Smooth muscle cell (in vitro differentiated cells): ENCODE measurements around the gene USH2A. TPM values are rescaled to one million over a fixed set of nuclear protein-coding genes. Genes with fewer than 3 reads are reported as not detected.

Experiments
- DNase-seq: peaks from one replicate; lab custom pipeline; 2025; ENCODE audit not compliant: unreplicated experiment; lab: John Stamatoyannopoulos, UW
- H2AFZ ChIP-seq: fragments of 200-600 bp; sonication (generic); 2 replicates; pipeline ENCODE4 v1.6.0; 2016; ENCODE audit warnings: antibody characterized with exemption, low read depth, mild to moderate bottlenecking
- H3F3A ChIP-seq: fragments of 200-600 bp; sonication (generic); 2 replicates; pipeline ENCODE4 v1.6.0; 2017; ENCODE audit warnings: antibody characterized with exemption, low read depth
- H3K27ac ChIP-seq: fragments of 200-600 bp; sonication (generic); 2 replicates; pipeline ENCODE4 v1.5.1; 2016; ENCODE audit warnings: low read depth, mild to moderate bottlenecking
- H3K27me3 ChIP-seq: fragments of 200-600 bp; sonication (generic); 2 replicates; pipeline ENCODE4 v1.6.1; 2016; ENCODE audit warnings: low read depth, mild to moderate bottlenecking
- H3K36me3 ChIP-seq: fragments of 200-600 bp; sonication (generic); 2 replicates; pipeline ENCODE4 v1.5.1; 2016; ENCODE audit warnings: low read depth
- H3K4me1 ChIP-seq: fragments of 200-600 bp; sonication (generic); 2 replicates; pipeline ENCODE4 v1.5.1; 2016; ENCODE audit warnings: low read depth
- H3K4me2 ChIP-seq: fragments of 200-600 bp; sonication (generic); 2 replicates; pipeline ENCODE4 v1.6.0; 2016; ENCODE audit warnings: mild to moderate bottlenecking
- H3K4me3 ChIP-seq: fragments of 200-600 bp; sonication (generic); 2 replicates; pipeline ENCODE4 v1.5.1; 2016; ENCODE audit warnings: mild to moderate bottlenecking
- H3K79me2 ChIP-seq: fragments of 200-600 bp; sonication (generic); 2 replicates; pipeline ENCODE4 v1.6.0; 2016; ENCODE audit warnings: low read depth, mild to moderate bottlenecking
- H3K9ac ChIP-seq: fragments of 200-600 bp; sonication (generic); 2 replicates; pipeline ENCODE4 v1.6.0; 2016; ENCODE audit warnings: low read depth
- H3K9me3 ChIP-seq: fragments of 200-600 bp; sonication (generic); replicated peaks from 2 replicates; pipeline ENCODE4 v1.5.1; 2016; ENCODE audit warnings: low read depth
- H4K20me1 ChIP-seq: fragments of 200-600 bp; sonication (generic); 2 replicates; pipeline ENCODE4 v1.6.0; 2016; ENCODE audit warnings: low read depth
- CTCF ChIP-seq: fragments of 200-600 bp; sonication (generic); IDR thresholded peaks from 2 replicates; pipeline ENCODE4 v1.5.1; 2017; ENCODE audit warnings: borderline replicate concordance, mild to moderate bottlenecking, antibody characterized with exemption; ENCODE audit not compliant: insufficient read depth, poor library complexity, severe bottlenecking
- WGBS: methylation state at CpG from one replicate; pipeline ENCODE4 v1.1.7; 2016; ENCODE audit warnings: low lambda C conversion rate; 5-methylcytosine and 5-hydroxymethylcytosine counted together
- polyA plus RNA-seq: library from polyadenylated mRNA; unstranded; fragments of >200 nt; fragmentation: Nextera tagmentation; extraction: Ambion mirVana; gene quantifications from 2 replicates; pipeline ENCODE4 v1.2.1, GENCODE V29; 2016
- total RNA-seq: library from RNA; depleted of rRNA; stranded (reverse); fragments of >200 nt; gene quantifications from 2 replicates; pipeline ENCODE4 v1.2.3, GENCODE V29; 2014

USH2A gene
- total and polyA plus RNA-seq, 2 experiments from 2014 or later, result under 0.01 TPM; not detected in 1

GRCh38 chr1:215875236-215875635, 548.0 kb downstream of the USH2A start:
- no peak for TF ChIP-seq CTCF
- 94% methylated on average over 3 of the region's 3 CpGs for WGBS
- DNase-seq, result no peak
- no peak overlapping the region for H3K4me3 ChIP-seq
- no peaks in the 10 kb centered on the region for H3K4me1 ChIP-seq
- H3K27ac ChIP-seq, result no peak overlapping the region
- no peak overlapping the region for H3K9ac ChIP-seq
- H3K36me3 ChIP-seq, result no peaks in the 10 kb centered on the region
- H4K20me1 ChIP-seq, result no peaks in the 10 kb centered on the region
- no peaks in the 10 kb centered on the region for H3K27me3 ChIP-seq
- H3K9me3 ChIP-seq, result no peaks in the 10 kb centered on the region
- H3K79me2 ChIP-seq, result no peaks in the 10 kb centered on the region
- H3K4me2 ChIP-seq, result no peak overlapping the region
- no peaks in the 10 kb centered on the region for H3F3A ChIP-seq
- H2AFZ ChIP-seq, result no peak overlapping the region

GRCh38 chr1:215872658-215873057, 550.6 kb downstream of the USH2A start:
- Histone ChIP-seq H3K4me3 (no peak overlapping the region), H2AFZ (no peak overlapping the region), H3F3A (no peaks in the 10 kb centered on the region), H3K27ac (no peak overlapping the region), H3K79me2 (no peaks in the 10 kb centered on the region), H3K9me3 (no peaks in the 10 kb centered on the region), H4K20me1 (no peaks in the 10 kb centered on the region), H3K4me1 (no peaks in the 10 kb centered on the region), H3K4me2 (no peak overlapping the region), H3K9ac (no peak overlapping the region), H3K36me3 (no peaks in the 10 kb centered on the region), H3K27me3 (no peaks in the 10 kb centered on the region)
- no peak for TF ChIP-seq CTCF
- no peak for DNase-seq
- WGBS, result 79% methylated on average over 3 of the region's 3 CpGs

GRCh38 chr1:215868500-215868899, 554.7 kb downstream of the USH2A start:
- Histone ChIP-seq H3F3A (no peaks in the 10 kb centered on the region), H3K27ac (no peak overlapping the region), H3K79me2 (no peaks in the 10 kb centered on the region), H2AFZ (no peak overlapping the region), H3K4me2 (no peak overlapping the region), H3K4me3 (no peak overlapping the region), H3K27me3 (no peaks in the 10 kb centered on the region), H4K20me1 (no peaks in the 10 kb centered on the region), H3K4me1 (no peaks in the 10 kb centered on the region), H3K36me3 (no peaks in the 10 kb centered on the region), H3K9ac (no peak overlapping the region), H3K9me3 (no peaks in the 10 kb centered on the region)
- DNase-seq, result no peak
- WGBS, result 69% methylated on average over 1 of the region's 1 CpG
- no peak for TF ChIP-seq CTCF

GRCh38 chr1:215865060-215865459, 558.2 kb downstream of the USH2A start:
- Histone ChIP-seq H3K4me2 (no peak overlapping the region), H3K9ac (no peak overlapping the region), H3K4me3 (no peak overlapping the region), H3K4me1 (no peaks in the 10 kb centered on the region), H3K9me3 (no peaks in the 10 kb centered on the region), H2AFZ (no peak overlapping the region), H3K27me3 (no peaks in the 10 kb centered on the region), H3K36me3 (no peaks in the 10 kb centered on the region), H4K20me1 (no peaks in the 10 kb centered on the region), H3K27ac (no peak overlapping the region), H3K79me2 (no peaks in the 10 kb centered on the region), H3F3A (no peaks in the 10 kb centered on the region)
- DNase-seq, result no peak
- WGBS, result 94% methylated on average over 3 of the region's 3 CpGs
- TF ChIP-seq CTCF, result no peak
